ENCODE measurements around the gene MAP3K5. TPM values are rescaled to one million over a fixed set of nuclear protein-coding genes. Genes with fewer than 3 reads are reported as not detected.
"Not testable (repeated sequence)": the region's sequence is repeated elsewhere in the genome, so short reads cannot be mapped to it uniquely, and the experiment has no call there.

MAP3K5 gene
- total RNA-seq, 2 experiments from 2014 or later, result 9.4 to 9.7 TPM

DNA sequence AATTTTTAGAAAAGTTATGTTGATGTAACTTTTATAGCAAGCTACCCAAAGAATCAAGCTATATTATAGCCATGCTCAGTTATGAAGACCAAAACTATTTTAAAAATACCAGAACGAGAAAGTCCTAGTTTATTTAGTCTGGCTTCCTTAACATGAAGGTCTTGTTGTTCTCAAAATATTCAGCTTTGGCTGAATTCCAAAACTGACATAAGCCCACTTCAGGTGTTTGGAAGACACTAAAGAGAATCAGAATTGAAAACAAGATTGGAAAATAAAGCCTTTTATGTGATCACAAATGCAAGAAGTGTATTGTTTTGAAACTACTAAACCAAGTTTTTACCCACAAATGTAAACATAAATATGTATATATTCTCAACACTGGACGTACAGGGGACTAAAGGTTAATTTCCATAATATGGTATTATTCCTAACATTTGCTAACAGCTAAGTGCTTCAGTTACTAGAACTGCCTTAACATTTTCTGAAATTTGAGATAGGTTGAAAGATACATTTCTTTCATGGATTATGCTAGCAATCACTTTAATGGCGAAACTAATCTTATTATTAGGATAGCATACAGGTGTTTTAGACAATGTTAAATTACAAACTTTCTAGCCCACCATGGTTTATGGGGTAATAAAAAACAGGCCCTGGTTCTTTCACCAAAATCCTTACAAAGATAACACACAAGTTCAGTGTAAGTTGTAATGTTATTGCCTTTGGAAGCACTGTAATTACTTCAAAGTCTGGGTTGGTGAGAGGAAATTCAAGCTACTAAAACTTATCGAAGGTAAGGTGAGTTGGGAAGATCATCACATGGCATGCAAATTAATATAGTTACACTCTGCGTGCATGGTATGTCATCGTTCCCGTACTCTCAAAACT is 1.6 kb downstream of the MAP3K5 start:
- DNase-seq, result no peak
- Mint-ChIP-seq H3K36me3 (ENCODE audit: low read depth) (peaks cover 8% of the 10 kb centered on the region), H3K9me3 (no peaks in the 10 kb centered on the region), H3K27ac (peak overlapping the region; percentile 83), H3K27me3 (ENCODE audit: low read depth) (no peaks in the 10 kb centered on the region), H3K4me3 (peak overlapping the region; percentile 89), H3K4me1 (ENCODE audit: low read depth) (peaks cover 44% of the 10 kb centered on the region)
- intact Hi-C loops (cut with micrococcal nuclease), result no loop called here
- CTCF ChIA-PET, result interaction anchor here (0.6 to 7.4 kb wide), 6 partner anchors 12 to 153 kb away, joined by 3 to 328 read pairs (median 6); no protein-coding TSS in a partner anchor

DNA sequence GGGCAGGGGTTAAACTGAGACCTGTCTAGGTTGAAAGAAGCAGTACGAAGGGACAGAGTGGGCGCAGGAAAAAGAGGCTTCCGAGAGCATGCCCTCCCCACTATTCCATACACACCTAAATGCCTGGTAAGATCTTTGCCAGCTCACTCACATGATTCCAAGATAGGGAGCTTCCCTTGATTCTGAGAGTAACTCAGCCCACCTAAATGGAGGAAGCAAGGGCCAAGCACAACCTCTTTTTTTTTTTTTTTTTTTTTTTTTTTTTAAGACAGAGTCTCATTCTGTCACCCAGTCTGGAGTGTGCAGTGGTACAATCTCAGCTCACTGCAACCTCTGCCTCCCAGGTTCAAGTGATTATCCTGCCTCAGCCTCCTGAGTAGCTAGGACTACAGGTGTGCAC is 2.8 kb downstream of the MAP3K5 start:
- CTCF ChIA-PET, result interaction anchor here (1.0 to 7.4 kb wide), 3 partner anchors 17 to 144 kb away, joined by 3 to 328 read pairs (median 7); no protein-coding TSS in a partner anchor
- H3K9me3 Mint-ChIP-seq; H3K27me3 Mint-ChIP-seq (ENCODE audit: low read depth); H3K27ac Mint-ChIP-seq; H3K4me3 Mint-ChIP-seq; DNase-seq; intact Hi-C loops (cut with micrococcal nuclease): not testable (repeated sequence)
- Mint-ChIP-seq H3K4me1 (ENCODE audit: low read depth) (peaks cover 56% of the 10 kb centered on the region), H3K36me3 (ENCODE audit: low read depth) (peaks cover 10% of the 10 kb centered on the region)

DNA sequence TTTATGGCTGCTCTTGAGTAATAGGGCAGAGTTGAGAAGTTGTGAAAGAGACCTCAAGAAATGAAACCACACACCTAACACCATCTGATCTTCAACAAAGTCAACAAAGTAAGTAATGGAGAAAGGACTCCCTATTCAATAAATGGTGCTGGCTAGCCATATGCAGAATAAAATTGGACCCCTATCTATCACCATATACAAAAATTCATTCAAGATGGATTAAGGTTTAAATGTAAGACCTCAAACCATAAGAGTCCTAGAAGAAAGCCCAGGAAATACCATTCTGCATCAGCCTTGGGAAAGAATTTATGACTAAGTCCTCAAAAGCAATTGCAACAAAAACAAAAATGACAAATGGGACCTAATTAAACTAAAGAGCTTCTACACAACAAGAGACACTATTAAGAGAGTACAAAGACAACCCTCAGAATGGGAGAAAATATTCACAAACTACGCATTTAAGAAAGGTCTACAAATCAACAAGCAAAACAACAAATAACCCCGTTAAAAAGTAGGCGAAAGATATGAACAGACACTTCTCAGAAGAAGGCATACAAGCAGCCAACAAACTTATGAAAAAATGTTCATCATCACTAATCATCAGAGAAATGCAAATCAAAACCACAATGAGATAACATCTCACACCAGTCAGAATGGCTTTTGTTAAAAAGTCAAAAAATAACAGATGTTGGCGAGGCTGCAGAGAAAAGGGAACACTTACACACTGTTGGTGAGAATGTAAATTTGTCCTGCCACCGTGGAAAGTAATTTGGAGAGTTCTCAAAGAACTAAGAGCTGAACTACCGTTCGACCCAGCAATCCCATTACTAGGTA is 4.0 kb downstream of the MAP3K5 start:
- H3K36me3 Mint-ChIP-seq (ENCODE audit: low read depth), result peaks cover 11% of the 10 kb centered on the region
- intact Hi-C loops (cut with micrococcal nuclease), result loop anchor here (1.0 kb wide), 1 partner anchor 35 kb away; no protein-coding TSS in a partner anchor
- no peak for DNase-seq
- H3K4me3 Mint-ChIP-seq, result peak overlapping the region; percentile 34
- H3K27ac Mint-ChIP-seq, result peak overlapping the region; percentile 52
- no peaks in the 10 kb centered on the region for H3K9me3 Mint-ChIP-seq
- peaks cover 63% of the 10 kb centered on the region for H3K4me1 Mint-ChIP-seq (ENCODE audit: low read depth)
- H3K27me3 Mint-ChIP-seq (ENCODE audit: low read depth), result no peaks in the 10 kb centered on the region
- CTCF ChIA-PET, result interaction anchor here (1.0 to 7.4 kb wide), 3 partner anchors 16 to 143 kb away, joined by 3 to 328 read pairs (median 3); no protein-coding TSS in a partner anchor

DNA sequence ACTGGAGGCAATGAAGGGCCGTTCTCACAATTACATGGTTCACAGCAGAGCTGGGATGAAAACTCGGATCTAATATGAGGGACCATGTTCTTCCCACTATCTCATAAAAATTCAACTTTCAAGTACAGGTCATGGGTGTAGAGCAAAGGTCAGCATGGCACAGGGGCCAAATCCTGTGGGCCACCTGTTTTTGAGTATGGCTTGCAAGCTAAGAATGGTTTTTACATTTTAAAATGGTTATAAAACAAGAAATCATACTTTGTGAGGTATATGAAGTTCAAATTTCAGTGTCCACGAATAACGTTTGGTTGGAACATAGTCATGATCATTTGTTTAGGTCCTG is 4.6 kb downstream of the MAP3K5 start:
- H3K4me3 Mint-ChIP-seq, result no peak overlapping the region
- H3K36me3 Mint-ChIP-seq (ENCODE audit: low read depth), result peaks cover 11% of the 10 kb centered on the region
- intact Hi-C loops (cut with micrococcal nuclease), result loop anchor here (1.0 kb wide), 1 partner anchor 34 kb away; no protein-coding TSS in a partner anchor
- no peaks in the 10 kb centered on the region for H3K9me3 Mint-ChIP-seq
- CTCF ChIA-PET, result interaction anchor here (1.3 to 7.4 kb wide), 3 partner anchors 23 to 142 kb away, joined by 3 to 328 read pairs (median 4); no protein-coding TSS in a partner anchor
- no peaks in the 10 kb centered on the region for H3K27me3 Mint-ChIP-seq (ENCODE audit: low read depth)
- peak overlapping the region; percentile 52 for H3K27ac Mint-ChIP-seq
- H3K4me1 Mint-ChIP-seq (ENCODE audit: low read depth), result peaks cover 64% of the 10 kb centered on the region
- DNase-seq, result no peak

DNA sequence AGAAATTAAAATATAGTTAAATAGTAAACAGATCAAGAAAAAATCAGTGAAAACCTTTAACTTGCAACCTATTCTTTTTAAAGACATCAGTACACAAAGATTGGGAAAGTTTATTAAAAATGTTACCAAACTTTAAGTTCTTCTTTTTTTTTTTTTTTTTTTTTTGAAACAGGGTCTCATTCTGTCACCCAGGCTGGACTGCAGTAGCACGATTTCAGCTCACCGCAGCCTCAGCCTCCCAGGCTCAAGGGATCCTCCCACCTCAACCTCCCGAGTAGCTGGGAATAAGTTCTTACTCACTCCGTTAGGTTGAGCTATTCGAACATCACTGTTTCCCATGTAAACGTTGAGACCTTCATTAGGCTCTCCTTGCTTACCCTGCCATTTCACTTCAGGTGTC is 5.6 kb downstream of the MAP3K5 start:
- Mint-ChIP-seq H3K4me3 (no peak overlapping the region), H3K4me1 (ENCODE audit: low read depth) (peaks cover 71% of the 10 kb centered on the region), H3K27ac (no peak overlapping the region), H3K36me3 (ENCODE audit: low read depth) (peaks cover 11% of the 10 kb centered on the region), H3K9me3 (no peaks in the 10 kb centered on the region), H3K27me3 (ENCODE audit: low read depth) (no peaks in the 10 kb centered on the region)
- intact Hi-C loops (cut with micrococcal nuclease), result no loop called here
- DNase-seq, result no peak
- CTCF ChIA-PET, result interaction anchor here (0.6 to 7.4 kb wide), 7 partner anchors 22 to 226 kb away, joined by 3 to 328 read pairs (median 4); no protein-coding TSS in a partner anchor

DNA sequence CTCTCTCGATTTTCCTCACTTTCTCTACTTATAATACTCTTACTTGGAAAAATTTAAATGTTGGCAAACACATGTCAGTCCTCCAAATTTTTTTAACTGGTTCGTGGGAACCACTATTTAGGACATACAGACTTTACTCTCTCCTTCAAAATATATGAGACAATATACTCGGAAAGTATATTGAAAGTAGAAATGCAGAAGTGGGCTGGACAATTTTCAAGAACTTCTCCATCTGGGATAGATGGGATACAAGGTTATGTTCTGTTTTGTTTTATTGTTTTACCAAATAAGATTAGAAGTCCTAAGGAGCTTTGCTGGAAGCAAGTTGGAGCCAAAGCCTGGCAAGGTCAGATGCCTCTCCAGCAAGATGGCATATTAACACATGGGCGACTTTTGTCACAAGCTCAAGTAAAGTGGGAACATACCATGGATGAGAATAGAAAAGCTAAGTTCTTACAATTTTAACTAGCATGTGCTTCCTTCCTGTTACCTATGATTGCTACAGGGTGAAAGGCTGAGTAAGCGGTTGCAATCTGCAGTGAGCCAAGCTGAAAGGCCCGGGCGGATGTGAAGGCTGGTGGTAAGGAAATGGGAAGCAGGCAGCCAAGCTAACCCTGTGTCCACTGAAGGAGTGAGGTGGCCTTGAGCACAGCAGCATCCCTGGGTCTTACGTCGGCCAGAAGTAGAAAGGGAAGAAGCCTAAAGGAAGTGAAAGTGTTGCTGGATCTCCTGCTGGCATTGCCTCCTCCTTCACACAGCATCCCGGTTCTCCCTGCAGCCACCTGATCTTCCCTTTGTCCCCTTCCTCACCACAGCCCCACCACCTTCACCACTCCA is 7.1 kb downstream of the MAP3K5 start:
- H3K27ac Mint-ChIP-seq, result peak overlapping the region; percentile 71
- intact Hi-C loops (cut with micrococcal nuclease), result loop anchor here (2.0 kb wide), 1 partner anchor 18 kb away; no protein-coding TSS in a partner anchor
- H3K4me3 Mint-ChIP-seq, result peak overlapping the region; percentile 58
- H3K36me3 Mint-ChIP-seq (ENCODE audit: low read depth), result peaks cover 7% of the 10 kb centered on the region
- H3K27me3 Mint-ChIP-seq (ENCODE audit: low read depth), result no peaks in the 10 kb centered on the region
- no peaks in the 10 kb centered on the region for H3K9me3 Mint-ChIP-seq
- DNase-seq, result peak; percentile 75
- CTCF ChIA-PET, result interaction anchor here (0.5 to 1.7 kb wide), 7 partner anchors 20 to 534 kb away, joined by 3 to 7 read pairs (median 3); no protein-coding TSS in a partner anchor
- H3K4me1 Mint-ChIP-seq (ENCODE audit: low read depth), result peaks cover 65% of the 10 kb centered on the region

DNA sequence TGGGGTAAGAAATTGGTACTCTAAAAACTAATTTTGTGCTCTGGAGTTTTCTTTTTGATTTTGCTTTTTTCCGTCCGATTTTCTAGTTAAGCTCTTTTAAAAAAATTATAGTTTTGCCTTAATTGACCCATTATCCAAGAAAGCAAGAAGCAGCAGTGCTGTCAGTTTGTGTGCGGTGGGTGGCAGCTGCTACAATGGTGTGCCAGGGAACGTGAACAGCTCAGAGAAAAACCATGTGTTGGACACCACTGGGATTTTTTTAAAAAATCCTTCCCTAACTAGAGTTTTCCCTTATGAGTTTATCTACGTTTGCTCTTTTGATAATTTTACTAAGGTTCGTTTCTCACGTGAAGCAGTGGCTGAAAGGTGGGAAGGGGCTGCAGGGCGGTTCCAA is 8.0 kb downstream of the MAP3K5 start:
- Mint-ChIP-seq H3K4me3 (no peak overlapping the region), H3K27ac (no peak overlapping the region), H3K4me1 (ENCODE audit: low read depth) (peaks cover 62% of the 10 kb centered on the region), H3K36me3 (ENCODE audit: low read depth) (peaks cover 7% of the 10 kb centered on the region), H3K9me3 (no peaks in the 10 kb centered on the region), H3K27me3 (ENCODE audit: low read depth) (no peaks in the 10 kb centered on the region)
- intact Hi-C loops (cut with micrococcal nuclease), result loop anchor here (2.0 kb wide), 1 partner anchor 17 kb away; no protein-coding TSS in a partner anchor
- DNase-seq, result no peak
- CTCF ChIA-PET, result interaction anchor here (0.5 to 1.7 kb wide), 2 partner anchors 29 to 140 kb away, joined by 3 to 7 read pairs; no protein-coding TSS in a partner anchor

DNA sequence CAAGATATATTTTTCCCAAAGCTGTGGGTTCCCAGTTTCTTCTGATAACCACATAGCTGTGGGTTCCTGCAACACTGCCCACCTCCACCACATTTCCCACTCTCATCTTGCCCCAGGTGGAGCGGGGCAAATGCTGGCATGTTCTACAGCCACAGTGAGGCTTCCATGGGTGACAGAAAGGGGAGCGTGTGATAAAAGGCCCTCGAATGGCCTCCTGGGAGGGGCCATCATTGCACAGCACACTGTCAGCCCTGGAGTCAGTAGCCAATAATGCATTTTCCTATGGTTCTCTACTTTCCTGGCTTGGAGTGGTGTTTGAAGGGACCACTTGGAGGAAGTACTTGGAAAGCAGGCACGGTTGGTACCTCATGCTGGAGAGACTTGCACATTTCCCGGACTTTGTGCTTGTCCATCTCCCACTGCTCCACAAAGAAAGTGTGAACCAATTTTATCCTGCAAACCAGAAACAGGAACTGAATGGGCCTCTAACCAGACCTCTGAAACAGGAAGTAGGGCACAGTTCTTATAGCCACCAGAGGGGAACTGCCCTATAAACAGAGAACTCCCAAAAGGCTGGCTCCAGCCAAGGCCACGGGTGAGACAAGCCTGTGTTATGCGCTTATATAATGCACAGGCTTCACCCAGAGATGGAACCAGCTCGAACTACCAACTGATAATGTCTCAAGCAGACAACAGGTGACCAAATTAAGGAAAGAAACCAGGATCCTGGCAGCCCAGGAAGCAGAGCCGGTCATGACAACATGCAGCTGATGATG is 8.6 kb downstream of the MAP3K5 start:
- CTCF ChIA-PET, result interaction anchor here (1.7 kb wide), 1 partner anchor 140 kb away, joined by 7 read pairs; no protein-coding TSS in a partner anchor
- peaks cover 58% of the 10 kb centered on the region for H3K4me1 Mint-ChIP-seq (ENCODE audit: low read depth)
- no peaks in the 10 kb centered on the region for H3K27me3 Mint-ChIP-seq (ENCODE audit: low read depth)
- no peaks in the 10 kb centered on the region for H3K9me3 Mint-ChIP-seq
- intact Hi-C loops (cut with micrococcal nuclease), result loop anchor here (2.0 kb wide), 1 partner anchor 17 kb away; no protein-coding TSS in a partner anchor
- H3K27ac Mint-ChIP-seq, result no peak overlapping the region
- DNase-seq, result no peak
- H3K4me3 Mint-ChIP-seq, result no peak overlapping the region
- H3K36me3 Mint-ChIP-seq (ENCODE audit: low read depth), result peaks cover 7% of the 10 kb centered on the region

DNA sequence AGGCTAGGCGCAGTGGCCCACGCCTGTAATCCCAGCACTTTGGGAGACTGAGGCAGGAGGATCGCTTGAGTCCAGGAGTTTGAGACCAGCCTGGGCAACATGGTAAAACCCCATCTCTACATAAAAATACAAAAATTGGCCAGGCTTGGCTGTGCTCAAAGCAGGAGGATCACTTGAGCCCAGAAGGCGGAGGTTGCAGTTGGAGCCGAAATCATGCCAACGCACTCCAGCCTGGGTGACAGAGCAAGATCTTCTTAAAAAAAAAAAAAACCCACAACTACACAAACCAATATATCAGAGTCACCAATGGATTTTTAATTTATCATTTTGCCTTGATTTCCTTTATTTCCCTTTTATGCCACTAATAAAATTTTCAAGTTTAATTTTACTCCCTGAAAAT is 9.3 kb downstream of the MAP3K5 start:
- Mint-ChIP-seq H3K4me3 (no peak overlapping the region), H3K9me3 (no peaks in the 10 kb centered on the region), H3K36me3 (ENCODE audit: low read depth) (peaks cover 4% of the 10 kb centered on the region), H3K27ac (peak overlapping the region; percentile 67), H3K4me1 (ENCODE audit: low read depth) (peaks cover 52% of the 10 kb centered on the region), H3K27me3 (ENCODE audit: low read depth) (no peaks in the 10 kb centered on the region)
- intact Hi-C loops (cut with micrococcal nuclease), result no loop called here
- no peak for DNase-seq
- CTCF ChIA-PET, result interaction anchor here (1.2 kb wide), 1 partner anchor 9 kb away, joined by 4 read pairs; the partner anchor contains the start of gene MAP3K5

DNA sequence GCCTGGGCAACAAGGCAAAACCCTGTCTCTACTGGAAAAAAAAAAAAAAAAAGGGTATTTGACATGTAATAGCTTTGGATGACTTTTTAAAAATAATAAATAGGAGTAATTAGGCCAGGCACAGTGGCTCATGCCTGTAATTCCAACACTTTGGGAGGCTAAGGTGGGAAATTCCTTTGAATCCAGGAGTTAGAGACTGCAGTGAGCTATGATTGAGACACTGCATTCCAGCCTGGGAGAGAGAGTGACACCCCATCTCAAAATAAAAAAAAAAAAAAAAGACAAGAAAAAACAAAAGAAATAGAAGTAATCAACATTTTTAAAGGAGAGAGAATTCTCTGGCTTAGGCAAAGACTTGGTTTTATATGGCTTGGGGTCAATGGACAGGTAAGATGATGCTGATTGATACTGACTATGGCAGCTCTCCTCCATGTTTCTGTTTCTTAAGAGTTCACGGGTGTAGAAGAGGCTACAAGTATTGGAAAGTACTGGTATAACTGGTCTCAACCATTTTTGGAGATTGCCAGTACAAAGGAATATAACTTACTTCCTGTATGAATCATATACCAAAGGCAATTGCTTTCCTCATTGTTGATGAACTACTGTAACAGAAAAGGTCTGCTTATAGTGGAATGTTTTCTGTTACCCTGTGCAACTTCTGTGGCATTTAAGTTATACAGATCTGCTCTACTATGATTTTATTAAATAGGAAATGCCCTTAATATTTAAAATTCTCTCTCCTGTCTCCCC is 10.1 kb downstream of the MAP3K5 start:
- CTCF ChIA-PET, result interaction anchor here (1.2 kb wide), 2 partner anchors 10 to 138 kb away, joined by 4 to 7 read pairs; partner anchors contain the start of gene MAP3K5
- DNase-seq, result no peak
- intact Hi-C loops (cut with micrococcal nuclease), result loop anchor here (1.0 kb wide), 2 partner anchors 8 to 29 kb away; no protein-coding TSS in a partner anchor
- Mint-ChIP-seq H3K36me3 (ENCODE audit: low read depth) (peaks cover 4% of the 10 kb centered on the region), H3K4me3 (no peak overlapping the region), H3K27me3 (ENCODE audit: low read depth) (no peaks in the 10 kb centered on the region), H3K9me3 (no peaks in the 10 kb centered on the region), H3K4me1 (ENCODE audit: low read depth) (peaks cover 44% of the 10 kb centered on the region), H3K27ac (peak overlapping the region; percentile 67)
